ENCODE data around the gene TMEM164. TPM values are rescaled to one million over a fixed set of nuclear protein-coding genes. Genes with fewer than 3 reads are reported as not detected.

TMEM164 gene
- total and polyA plus RNA-seq, 10 of the 15 experiments (the other 5 are each of a cell fraction or from before 2014, with no cell fraction given) = 0.61 to 18.3 (median 7.0) TPM

- Histone ChIP-seq H2AFZ (ENCODE audit: control insufficient read depth, low read depth, low read length) (no peak overlapping the region), H3K27me3 (replicated peaks in 1 of 2; ENCODE audit: control insufficient read depth in 2 of 2, insufficient read depth in 2 of 2, low read length in 1 of 2) (no peaks in the 10 kb centered on the region), H3K4me2 (ENCODE audit: control insufficient read depth, insufficient read depth) (no peak overlapping the region), H4K20me1 (ENCODE audit: control insufficient read depth, insufficient read depth) (no peaks in the 10 kb centered on the region), H3K9ac (ENCODE audit: control insufficient read depth, insufficient read depth, low read length) (no peak overlapping the region), H3K4me1 (ENCODE audit: control insufficient read depth, insufficient read depth, low read length) (peaks cover 10% of the 10 kb centered on the region), H3K9me3 (replicated peaks; ENCODE audit: control insufficient read depth, insufficient read depth, low read length) (no peaks in the 10 kb centered on the region), H3K79me2 (ENCODE audit: control insufficient read depth, insufficient read depth, low read length) (no peaks in the 10 kb centered on the region), H3K36me3 (ENCODE audit: control insufficient read depth in 2 of 2, insufficient read depth in 2 of 2, low read length in 1 of 2) (no peaks in the 10 kb centered on the region; a peak in 2 of 4 replicates), H3K4me3 (no peak overlapping the region), H3K27ac (ENCODE audit: control insufficient read depth, insufficient read depth) (no peak overlapping the region)
- ATAC-seq (no peak), DNase-seq (ENCODE audit: low read depth, low spot score) (no peak), FAIRE-seq (no peak)
- in situ Hi-C loops (cut with MboI) (no loop called here), intact Hi-C loops (cut with micrococcal nuclease; ENCODE audit: unreplicated experiment) (no loop called here)
- CTCF ChIA-PET = interaction anchor here (1.1 to 23.7 kb wide), 5 partner anchors 9 to 236 kb away, joined by 3 to 792 read pairs (median 3); no protein-coding TSS in a partner anchor
- TF ChIP-seq IKZF2 (IDR thresholded peaks at IDR 0.05) (no peak), SREBF1 (IDR thresholded peaks at IDR 0.05; ENCODE audit: low read length) (no peak), YBX1 (IDR thresholded peaks at IDR 0.05) (no peak), BCL11A (IDR thresholded peaks at IDR 0.05; ENCODE audit: low read depth, low read length) (no peak)
- BruUV-seq (replicated peaks) = no TSS peak
- 46% methylated on average over 4 of the region's 4 CpGs for WGBS (ENCODE audit: insufficient coverage, insufficient replicate concordance, low lambda C conversion rate, missing lambda C conversion rate)
- POLR2A ChIA-PET = no interaction called here
- SMC1A ChIA-PET (ENCODE audit: uncharacterized antibody, unreplicated experiment) = interaction anchor here (1.2 kb wide), 1 partner anchor 141 kb away, joined by 6 read pairs; no protein-coding TSS in a partner anchor
- RAD21 ChIA-PET (ENCODE audit: unreplicated experiment) = interaction anchor here (0.6 kb wide), 1 partner anchor 272 kb away, joined by 4 read pairs; no protein-coding TSS in a partner anchor
Observed at GRCh38 chrX:110175146-110175545, 172.2 kb downstream of the TMEM164 start.

- ChIA-PET POLR2A (no interaction called here), RAD21 (ENCODE audit: unreplicated experiment) (no interaction called here), SMC1A (ENCODE audit: uncharacterized antibody, unreplicated experiment) (no interaction called here), CTCF (interaction anchor here (1.1 to 1.9 kb wide), 3 partner anchors 10 to 29 kb away, joined by 3 to 6 read pairs (median 3); no protein-coding TSS in a partner anchor)
- in situ Hi-C loops (cut with MboI) = no loop called here
- H4K20me1 ChIP-seq (ENCODE audit: control insufficient read depth, insufficient read depth) = no peaks in the 10 kb centered on the region
- no peaks in the 10 kb centered on the region; a peak in 2 of 4 replicates for H3K36me3 ChIP-seq (ENCODE audit: control insufficient read depth in 2 of 2, insufficient read depth in 2 of 2, low read length in 1 of 2)
- TF ChIP-seq JUND (IDR thresholded peaks at IDR 0.05; ENCODE audit: low read depth, low read length) (no peak), PML (IDR thresholded peaks at IDR 0.05; ENCODE audit: low read length) (no peak), IRF4 (IDR thresholded peaks at IDR 0.05; ENCODE audit: low read depth, low read length) (no peak), MTA2 (IDR thresholded peaks at IDR 0.05; ENCODE audit: low read depth) (no peak)
- H2AFZ ChIP-seq (ENCODE audit: control insufficient read depth, low read depth, low read length) = no peak overlapping the region
- no peaks in the 10 kb centered on the region for H3K79me2 ChIP-seq (ENCODE audit: control insufficient read depth, insufficient read depth, low read length)
- WGBS (ENCODE audit: insufficient coverage, insufficient replicate concordance, low lambda C conversion rate, missing lambda C conversion rate) = 57% methylated on average over 3 of the region's 3 CpGs
- no peaks in the 10 kb centered on the region for H3K27me3 ChIP-seq (replicated peaks in 1 of 2; ENCODE audit: control insufficient read depth in 2 of 2, insufficient read depth in 2 of 2, low read length in 1 of 2)
- intact Hi-C loops (cut with micrococcal nuclease; ENCODE audit: unreplicated experiment) = no loop called here
- no peak overlapping the region for H3K4me3 ChIP-seq
- no TSS peak for BruUV-seq (replicated peaks)
- H3K27ac ChIP-seq (ENCODE audit: control insufficient read depth, insufficient read depth) = no peak overlapping the region
- no peak for DNase-seq (ENCODE audit: low read depth, low spot score)
- FAIRE-seq = no peak
- no peaks in the 10 kb centered on the region for H3K9me3 ChIP-seq (replicated peaks; ENCODE audit: control insufficient read depth, insufficient read depth, low read length)
- no peak overlapping the region for H3K4me2 ChIP-seq (ENCODE audit: control insufficient read depth, insufficient read depth)
- no peak overlapping the region for H3K9ac ChIP-seq (ENCODE audit: control insufficient read depth, insufficient read depth, low read length)
- peaks cover 14% of the 10 kb centered on the region for H3K4me1 ChIP-seq (ENCODE audit: control insufficient read depth, insufficient read depth, low read length)
- no peak for ATAC-seq
Observed at GRCh38 chrX:110175696-110176095, 172.8 kb downstream of the TMEM164 start.

All from GM12878 (cell line).